Measurements from ENCODE around the gene NAPB.
"Not testable (repeated sequence)": the region's sequence is repeated elsewhere in the genome, so short reads cannot be mapped to it uniquely, and the experiment has no call there.

NAPB gene

DNA sequence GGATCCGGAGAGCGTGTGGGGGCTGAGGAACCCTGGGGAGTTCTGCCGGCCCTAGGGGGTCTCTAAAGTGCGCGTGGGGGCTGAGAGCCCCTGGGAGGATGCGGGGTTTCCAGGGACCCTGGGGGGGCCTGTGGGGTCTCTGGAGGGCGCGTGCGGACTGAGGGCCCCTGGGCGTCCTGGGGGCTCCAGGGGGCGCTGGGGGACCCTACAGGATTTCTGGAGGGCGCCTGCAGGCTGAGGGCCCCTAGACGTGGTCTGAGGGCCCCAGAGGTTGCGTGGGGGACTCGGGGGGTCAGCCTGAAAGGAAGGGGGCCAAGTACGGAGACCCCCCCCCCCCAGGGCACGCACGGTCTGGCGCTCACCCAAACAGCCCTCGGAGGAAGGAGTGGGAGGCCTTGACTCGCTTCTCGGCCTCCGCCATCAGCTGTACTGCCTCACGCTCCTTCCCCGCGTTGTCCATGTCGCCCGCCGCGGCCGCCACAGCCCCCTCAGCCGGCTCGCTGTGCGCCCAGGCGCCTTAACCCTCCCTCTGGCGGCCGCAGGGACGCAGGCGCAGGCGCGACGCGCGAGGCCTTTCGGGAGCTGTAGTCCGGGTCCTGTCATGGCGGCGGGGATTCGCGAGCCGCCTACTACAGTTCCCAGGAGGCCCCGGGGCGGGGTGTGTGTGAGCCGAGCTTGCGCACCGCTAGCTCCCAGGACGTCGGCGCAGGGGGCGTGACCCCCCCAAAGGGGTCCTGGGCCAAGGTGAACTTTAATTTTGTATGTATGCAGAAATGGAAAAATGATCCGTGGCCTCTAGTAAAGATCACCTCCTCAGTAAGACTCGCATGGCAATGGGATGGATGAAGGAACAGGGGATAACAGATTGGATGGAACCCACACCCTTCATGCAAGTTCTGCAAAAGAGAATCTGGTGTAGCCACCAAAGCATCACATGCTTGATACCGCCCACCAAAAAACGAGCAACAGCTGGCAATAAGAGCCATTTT lies at the start of gene NAPB:
Gene NAPB (minus strand): TSS at position 546 of the 989 bp plus-strand sequence. CDS start 86 bp downstream, at position 460.
- Histone ChIP-seq H3K36me3 (ENCODE audit: control insufficient read depth in 2 of 2, insufficient read depth in 2 of 2, low read length in 2 of 2) (no peaks in the 10 kb centered on the region), H3K9ac (ENCODE audit: low read depth in 1 of 2, low read length in 2 of 2) (peak within 1 kb of the TSS; percentile 85 to 91), H3K27ac (ENCODE audit: low read depth in 2 of 2, low read length in 2 of 2) (peak within 1 kb of the TSS; percentile 54 to 77), H3K9me3 (ENCODE audit: control insufficient read depth in 2 of 2, low read length in 2 of 2) (no peaks in the 10 kb centered on the region), H3K27me3 (ENCODE audit: control insufficient read depth in 2 of 2, insufficient read depth in 2 of 2, low read length in 2 of 2) (no peaks in the 10 kb centered on the region), H3K4me3 (ENCODE audit: low read length in 2 of 2) (peak within 1 kb of the TSS; percentile 85 to 86), H3K4me1 (ENCODE audit: control insufficient read depth in 2 of 2, insufficient read depth in 2 of 2, low read length in 2 of 2) (peaks cover 0 to 8% of the 10 kb centered on the region in 2 donors)

DNA sequence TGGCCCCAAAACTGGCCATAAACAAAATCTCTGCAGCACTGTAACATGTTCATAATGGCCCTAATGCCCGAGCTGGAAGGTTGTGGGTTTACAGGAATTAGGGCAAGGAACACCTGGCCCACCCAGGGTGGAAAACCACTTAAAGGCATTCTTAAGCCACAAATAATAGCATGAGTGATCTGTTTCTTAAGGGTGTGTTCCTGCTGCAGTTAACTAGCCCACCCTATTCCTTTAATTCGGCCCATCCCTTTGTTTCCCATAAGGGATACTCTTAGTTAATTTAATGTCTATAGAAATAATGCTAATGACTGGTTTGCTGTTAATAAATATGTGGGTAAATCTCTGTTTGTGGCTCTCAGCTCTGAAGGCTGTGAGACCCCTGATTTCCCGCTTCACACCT lies 45.7 kb upstream of the NAPB start:
- not testable (repeated sequence) for H3K27me3 ChIP-seq (ENCODE audit: control insufficient read depth in 2 of 2, insufficient read depth in 2 of 2, low read length in 2 of 2); H3K9ac ChIP-seq (ENCODE audit: low read depth in 1 of 2, low read length in 2 of 2); H3K27ac ChIP-seq (ENCODE audit: low read depth in 2 of 2, low read length in 2 of 2); H3K4me3 ChIP-seq (ENCODE audit: low read length in 2 of 2); H3K9me3 ChIP-seq (ENCODE audit: control insufficient read depth in 2 of 2, low read length in 2 of 2); H3K4me1 ChIP-seq (ENCODE audit: control insufficient read depth in 2 of 2, insufficient read depth in 2 of 2, low read length in 2 of 2); H3K36me3 ChIP-seq (ENCODE audit: control insufficient read depth in 2 of 2, insufficient read depth in 2 of 2, low read length in 2 of 2)

- Histone ChIP-seq H3K4me1 (ENCODE audit: control insufficient read depth in 2 of 2, insufficient read depth in 2 of 2, low read length in 2 of 2) (no peaks in the 10 kb centered on the region), H3K27ac (ENCODE audit: low read depth in 2 of 2, low read length in 2 of 2) (no peak overlapping the region), H3K27me3 (ENCODE audit: control insufficient read depth in 2 of 2, insufficient read depth in 2 of 2, low read length in 2 of 2) (no peaks in the 10 kb centered on the region), H3K36me3 (ENCODE audit: control insufficient read depth in 2 of 2, insufficient read depth in 2 of 2, low read length in 2 of 2) (no peaks in the 10 kb centered on the region), H3K9me3 (ENCODE audit: control insufficient read depth in 2 of 2, low read length in 2 of 2) (no peaks in the 10 kb centered on the region), H3K9ac (ENCODE audit: low read depth in 1 of 2, low read length in 2 of 2) (no peak overlapping the region), H3K4me3 (ENCODE audit: low read length in 2 of 2) (no peak overlapping the region)
These were observed 39.9 kb upstream of the NAPB start for GRCh38 chr20:23461180-23461579.

DNA sequence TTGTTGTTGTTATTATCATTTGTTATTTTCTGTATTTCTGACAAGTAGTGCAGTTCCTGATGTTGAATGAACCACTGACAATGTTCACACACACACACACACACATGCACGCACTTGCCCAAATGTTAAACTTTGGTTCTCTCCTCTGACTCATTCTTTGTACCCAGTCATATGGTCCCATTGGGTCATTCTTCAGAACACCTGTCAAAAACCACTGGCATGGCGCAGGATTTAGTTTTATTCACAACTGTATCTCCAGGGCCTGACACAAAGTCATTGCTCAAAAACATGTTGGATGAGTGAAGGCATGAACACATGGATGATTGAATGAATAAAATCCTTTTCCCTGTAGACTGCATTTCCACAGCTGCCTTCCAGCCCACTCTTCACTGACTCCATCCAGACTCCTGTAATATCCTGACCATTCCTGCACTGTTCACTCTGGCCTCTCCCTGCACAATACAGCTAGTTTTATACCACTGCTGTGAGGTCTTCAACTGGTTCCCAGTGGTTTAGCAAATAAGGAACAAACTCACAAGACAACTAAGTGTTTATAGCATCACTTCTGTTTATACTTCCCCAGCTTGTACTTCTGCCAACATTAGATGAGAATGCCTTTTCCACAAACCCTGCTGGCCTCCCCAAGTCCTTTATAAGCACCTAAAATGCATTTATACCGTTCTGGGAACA lies 38.3 kb upstream of the NAPB start:
- Histone ChIP-seq H3K9ac (ENCODE audit: low read depth in 1 of 2, low read length in 2 of 2) (no peak overlapping the region), H3K27me3 (ENCODE audit: control insufficient read depth in 2 of 2, insufficient read depth in 2 of 2, low read length in 2 of 2) (no peaks in the 10 kb centered on the region), H3K9me3 (ENCODE audit: control insufficient read depth in 2 of 2, low read length in 2 of 2) (no peaks in the 10 kb centered on the region), H3K27ac (ENCODE audit: low read depth in 2 of 2, low read length in 2 of 2) (no peak overlapping the region), H3K36me3 (ENCODE audit: control insufficient read depth in 2 of 2, insufficient read depth in 2 of 2, low read length in 2 of 2) (no peaks in the 10 kb centered on the region), H3K4me1 (ENCODE audit: control insufficient read depth in 2 of 2, insufficient read depth in 2 of 2, low read length in 2 of 2) (no peaks in the 10 kb centered on the region), H3K4me3 (ENCODE audit: low read length in 2 of 2) (no peak overlapping the region)

GRCh38 chr20:23456873-23457272 lies 35.6 kb upstream of the NAPB start:
- no peaks in the 10 kb centered on the region for H3K9me3 ChIP-seq (ENCODE audit: control insufficient read depth in 2 of 2, low read length in 2 of 2)
- no peak overlapping the region for H3K4me3 ChIP-seq (ENCODE audit: low read length in 2 of 2)
- no peaks in the 10 kb centered on the region for H3K4me1 ChIP-seq (ENCODE audit: control insufficient read depth in 2 of 2, insufficient read depth in 2 of 2, low read length in 2 of 2)
- H3K27me3 ChIP-seq (ENCODE audit: control insufficient read depth in 2 of 2, insufficient read depth in 2 of 2, low read length in 2 of 2), result no peaks in the 10 kb centered on the region
- no peak overlapping the region for H3K27ac ChIP-seq (ENCODE audit: low read depth in 2 of 2, low read length in 2 of 2)
- H3K9ac ChIP-seq (ENCODE audit: low read depth in 1 of 2, low read length in 2 of 2), result no peak overlapping the region
- no peaks in the 10 kb centered on the region for H3K36me3 ChIP-seq (ENCODE audit: control insufficient read depth in 2 of 2, insufficient read depth in 2 of 2, low read length in 2 of 2)

GRCh38 chr20:23456409-23456808 lies 35.1 kb upstream of the NAPB start:
- no peaks in the 10 kb centered on the region for H3K4me1 ChIP-seq (ENCODE audit: control insufficient read depth in 2 of 2, insufficient read depth in 2 of 2, low read length in 2 of 2)
- no peak overlapping the region for H3K4me3 ChIP-seq (ENCODE audit: low read length in 2 of 2)
- no peak overlapping the region for H3K27ac ChIP-seq (ENCODE audit: low read depth in 2 of 2, low read length in 2 of 2)
- H3K9me3 ChIP-seq (ENCODE audit: control insufficient read depth in 2 of 2, low read length in 2 of 2), result no peaks in the 10 kb centered on the region
- no peaks in the 10 kb centered on the region for H3K27me3 ChIP-seq (ENCODE audit: control insufficient read depth in 2 of 2, insufficient read depth in 2 of 2, low read length in 2 of 2)
- H3K36me3 ChIP-seq (ENCODE audit: control insufficient read depth in 2 of 2, insufficient read depth in 2 of 2, low read length in 2 of 2), result no peaks in the 10 kb centered on the region
- H3K9ac ChIP-seq (ENCODE audit: low read depth in 1 of 2, low read length in 2 of 2), result no peak overlapping the region

GRCh38 chr20:23455639-23456038 lies 34.4 kb upstream of the NAPB start:
- H3K4me3 ChIP-seq (ENCODE audit: low read length in 2 of 2), result no peak overlapping the region
- H3K27me3 ChIP-seq (ENCODE audit: control insufficient read depth in 2 of 2, insufficient read depth in 2 of 2, low read length in 2 of 2), result no peaks in the 10 kb centered on the region
- H3K9me3 ChIP-seq (ENCODE audit: control insufficient read depth in 2 of 2, low read length in 2 of 2), result no peaks in the 10 kb centered on the region
- H3K27ac ChIP-seq (ENCODE audit: low read depth in 2 of 2, low read length in 2 of 2), result no peak overlapping the region
- no peaks in the 10 kb centered on the region for H3K36me3 ChIP-seq (ENCODE audit: control insufficient read depth in 2 of 2, insufficient read depth in 2 of 2, low read length in 2 of 2)
- H3K4me1 ChIP-seq (ENCODE audit: control insufficient read depth in 2 of 2, insufficient read depth in 2 of 2, low read length in 2 of 2), result no peaks in the 10 kb centered on the region
- H3K9ac ChIP-seq (ENCODE audit: low read depth in 1 of 2, low read length in 2 of 2), result no peak overlapping the region

GRCh38 chr20:23454816-23455215 lies 33.5 kb upstream of the NAPB start:
- Histone ChIP-seq H3K9me3 (ENCODE audit: control insufficient read depth in 2 of 2, low read length in 2 of 2) (no peaks in the 10 kb centered on the region), H3K9ac (ENCODE audit: low read depth in 1 of 2, low read length in 2 of 2) (no peak overlapping the region), H3K4me3 (ENCODE audit: low read length in 2 of 2) (no peak overlapping the region), H3K4me1 (ENCODE audit: control insufficient read depth in 2 of 2, insufficient read depth in 2 of 2, low read length in 2 of 2) (no peaks in the 10 kb centered on the region), H3K36me3 (ENCODE audit: control insufficient read depth in 2 of 2, insufficient read depth in 2 of 2, low read length in 2 of 2) (no peaks in the 10 kb centered on the region), H3K27ac (ENCODE audit: low read depth in 2 of 2, low read length in 2 of 2) (no peak overlapping the region), H3K27me3 (ENCODE audit: control insufficient read depth in 2 of 2, insufficient read depth in 2 of 2, low read length in 2 of 2) (no peaks in the 10 kb centered on the region)

- H3K4me3 ChIP-seq (ENCODE audit: low read length in 2 of 2), result no peak overlapping the region
- no peaks in the 10 kb centered on the region for H3K36me3 ChIP-seq (ENCODE audit: control insufficient read depth in 2 of 2, insufficient read depth in 2 of 2, low read length in 2 of 2)
- H3K27me3 ChIP-seq (ENCODE audit: control insufficient read depth in 2 of 2, insufficient read depth in 2 of 2, low read length in 2 of 2), result no peaks in the 10 kb centered on the region
- H3K27ac ChIP-seq (ENCODE audit: low read depth in 2 of 2, low read length in 2 of 2), result no peak overlapping the region
- H3K9me3 ChIP-seq (ENCODE audit: control insufficient read depth in 2 of 2, low read length in 2 of 2), result no peaks in the 10 kb centered on the region
- no peaks in the 10 kb centered on the region for H3K4me1 ChIP-seq (ENCODE audit: control insufficient read depth in 2 of 2, insufficient read depth in 2 of 2, low read length in 2 of 2)
- H3K9ac ChIP-seq (ENCODE audit: low read depth in 1 of 2, low read length in 2 of 2), result no peak overlapping the region
These were observed 32.6 kb upstream of the NAPB start for GRCh38 chr20:23453549-23454543.

All from mucosa of rectum (tissue), 2 donors.